ENCODE results near the gene NAA16. TPM values are rescaled to one million over a fixed set of nuclear protein-coding genes. Genes with fewer than 3 reads are reported as not detected.
A peak's percentile ranks its signal among the peaks of the same experiment; 100 is the strongest.

Gene NAA16
- total RNA-seq (2014; rRNA removed; shearing (Covaris generic); ENCODE audit: low replicate concordance), result 13.2 and 26.7 TPM in 2 replicates

DNA sequence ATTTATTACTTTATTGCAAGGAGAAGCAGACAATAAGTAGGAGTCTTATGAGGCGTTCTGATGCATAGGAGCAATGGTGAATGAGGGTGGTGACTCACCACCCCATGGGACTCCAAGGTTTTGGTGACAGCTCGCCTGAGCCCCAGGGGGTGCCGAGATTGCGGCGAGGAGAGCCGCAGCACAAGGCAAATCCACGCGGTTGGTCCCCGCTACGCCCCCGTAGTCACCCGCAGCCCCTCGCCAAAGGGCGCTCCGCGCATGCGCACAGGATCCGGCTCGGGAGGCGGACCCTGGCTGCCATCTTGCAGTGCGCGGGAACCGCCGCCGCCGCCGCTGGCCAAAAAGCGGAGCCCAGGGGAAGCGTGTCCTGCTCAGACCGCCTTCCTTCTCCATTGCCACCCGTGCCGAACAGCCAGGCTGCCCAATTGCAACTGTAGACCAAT lies at the start of gene NAA16:
Gene NAA16, plus strand, starts transcription at position 305 of the 443 bp plus-strand sequence. CDS start 262 bp downstream, outside the sequence.
- peak; percentile 97 for DNase-seq
- Histone ChIP-seq H4K20me1 (ENCODE audit: insufficient read depth, low read depth, low read length) (no peaks in the 10 kb centered on the region), H3K4me3 (ENCODE audit: low read length) (peak within 1 kb of the TSS; percentile 84), H3K9ac (ENCODE audit: low read length) (peak within 1 kb of the TSS; percentile 96), H3K4me2 (ENCODE audit: low read depth, low read length, poor library complexity, severe bottlenecking) (peak within 1 kb of the TSS; percentile 81), H3K36me3 (ENCODE audit: insufficient read depth, low read length) (0 out of 2 replicates have a peak, but pooled peaks cover 3% of the 10 kb centered on the region), H3K27ac (ENCODE audit: low read length) (peak within 1 kb of the TSS; percentile 79), H3K9me3 (ENCODE audit: low read length) (no peaks in the 10 kb centered on the region), H2AFZ (ENCODE audit: low read length) (peak within 1 kb of the TSS; percentile 62), H3K79me2 (ENCODE audit: low read length) (peaks cover 52% of the 10 kb centered on the region), H3K27me3 (ENCODE audit: low read length) (no peaks in the 10 kb centered on the region), H3K9me2 (replicated peaks; ENCODE audit: insufficient read depth, low read length) (no peaks in the 10 kb centered on the region), H3K4me1 (ENCODE audit: low read length) (peaks cover 42% of the 10 kb centered on the region)

- Histone ChIP-seq H3K9ac (ENCODE audit: low read length) (peak within 1 kb of the TSS; percentile 78), H4K20me1 (ENCODE audit: insufficient read depth, low read depth, low read length) (no peaks in the 10 kb centered on the region), H2AFZ (ENCODE audit: low read length) (peak within 1 kb of the TSS; percentile 89), H3K27ac (ENCODE audit: low read length) (peak within 1 kb of the TSS; percentile 54), H3K4me1 (ENCODE audit: low read length) (peaks cover 9% of the 10 kb centered on the region), H3K4me3 (ENCODE audit: low read length) (peak within 1 kb of the TSS; percentile 90), H3K27me3 (ENCODE audit: low read length) (no peaks in the 10 kb centered on the region), H3K9me3 (ENCODE audit: low read length) (peaks cover 12% of the 10 kb centered on the region), H3K4me2 (ENCODE audit: low read depth, low read length, poor library complexity, severe bottlenecking) (peak within 1 kb of the TSS; percentile 80), H3K79me2 (ENCODE audit: low read length) (peaks cover 29% of the 10 kb centered on the region), H3K36me3 (ENCODE audit: insufficient read depth, low read length) (peaks cover 26% of the 10 kb centered on the region), H3K9me2 (replicated peaks; ENCODE audit: insufficient read depth, low read length) (no peaks in the 10 kb centered on the region)
- DNase-seq, result peak; percentile 94
Measured at GRCh38 chr13:41263261-41263971, 47.7 kb upstream of the NAA16 start, which contains the start of gene MTRF1. Gene MTRF1 (minus strand): TSS chr13:41263576. CDS start chr13:41260907, 2,669 bp downstream.

GRCh38 chr13:41267106-41267505 lies 44.0 kb upstream of the NAA16 start:
- Histone ChIP-seq H3K4me3 (ENCODE audit: low read length) (no peak overlapping the region), H3K4me1 (ENCODE audit: low read length) (peaks cover 9% of the 10 kb centered on the region), H3K79me2 (ENCODE audit: low read length) (peaks cover 11% of the 10 kb centered on the region), H3K9me3 (ENCODE audit: low read length) (peaks cover 17% of the 10 kb centered on the region), H3K4me2 (ENCODE audit: low read depth, low read length, poor library complexity, severe bottlenecking) (no peak overlapping the region), H3K9ac (ENCODE audit: low read length) (no peak overlapping the region), H3K27me3 (ENCODE audit: low read length) (no peaks in the 10 kb centered on the region), H3K27ac (ENCODE audit: low read length) (no peak overlapping the region), H3K36me3 (ENCODE audit: insufficient read depth, low read length) (no peaks in the 10 kb centered on the region), H2AFZ (ENCODE audit: low read length) (no peak overlapping the region), H4K20me1 (ENCODE audit: insufficient read depth, low read depth, low read length) (no peaks in the 10 kb centered on the region), H3K9me2 (replicated peaks; ENCODE audit: insufficient read depth, low read length) (no peaks in the 10 kb centered on the region)
- no peak for DNase-seq

- H3K4me3 ChIP-seq (ENCODE audit: low read length), result no peak overlapping the region
- H3K9me2 ChIP-seq (replicated peaks; ENCODE audit: insufficient read depth, low read length), result no peaks in the 10 kb centered on the region
- no peaks in the 10 kb centered on the region for H3K36me3 ChIP-seq (ENCODE audit: insufficient read depth, low read length)
- no peaks in the 10 kb centered on the region for H3K27me3 ChIP-seq (ENCODE audit: low read length)
- peaks cover 17% of the 10 kb centered on the region for H3K9me3 ChIP-seq (ENCODE audit: low read length)
- no peak overlapping the region for H3K4me2 ChIP-seq (ENCODE audit: low read depth, low read length, poor library complexity, severe bottlenecking)
- peak; percentile 76 for DNase-seq
- no peak overlapping the region for H3K9ac ChIP-seq (ENCODE audit: low read length)
- no peak overlapping the region for H3K27ac ChIP-seq (ENCODE audit: low read length)
- H3K79me2 ChIP-seq (ENCODE audit: low read length), result no peaks in the 10 kb centered on the region
- no peaks in the 10 kb centered on the region for H4K20me1 ChIP-seq (ENCODE audit: insufficient read depth, low read depth, low read length)
- H2AFZ ChIP-seq (ENCODE audit: low read length), result no peak overlapping the region
- peaks cover 2% of the 10 kb centered on the region; the same call in 1 of the 2 replicates for H3K4me1 ChIP-seq (ENCODE audit: low read length)
Measured at GRCh38 chr13:41268764-41269163, 42.3 kb upstream of the NAA16 start.

DNA sequence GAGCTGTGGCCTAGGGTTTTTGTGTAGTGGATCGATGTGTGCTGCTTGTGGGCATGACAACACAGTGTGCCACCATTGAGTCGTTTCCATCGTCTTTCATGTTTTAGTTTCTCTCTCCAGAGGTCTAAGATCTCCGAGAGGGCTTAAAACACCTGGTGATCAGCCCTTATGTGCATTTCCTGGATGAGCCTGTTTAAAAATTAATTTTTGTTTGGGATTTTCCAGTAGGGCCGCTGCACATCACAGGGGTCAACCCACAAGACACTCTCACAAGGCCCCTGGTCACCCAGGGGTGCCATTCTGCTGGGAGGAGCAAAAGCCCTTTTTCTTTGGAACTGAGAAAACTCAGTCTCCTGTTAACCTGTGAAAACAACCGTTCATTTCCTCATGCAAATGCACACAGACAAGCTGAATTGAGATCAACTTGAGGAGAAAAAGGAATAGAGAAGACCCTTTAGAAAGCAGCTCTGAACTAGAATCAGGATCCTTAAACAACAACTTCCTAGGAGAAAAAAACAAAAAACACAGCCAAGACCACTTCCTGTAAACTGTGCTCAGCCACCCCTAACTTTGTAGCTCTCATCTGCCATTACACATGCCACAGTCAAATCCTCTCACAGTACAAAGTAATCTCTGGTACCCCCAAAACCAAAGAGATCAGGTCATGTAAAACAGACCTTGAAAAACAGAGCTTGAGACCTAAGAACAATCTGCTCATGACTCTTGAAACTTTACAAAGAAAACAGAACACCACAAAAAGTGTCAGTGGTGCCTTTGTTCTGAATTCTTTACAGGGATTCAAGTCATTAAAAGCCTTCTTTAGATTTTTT lies 39.4 kb upstream of the NAA16 start:
- Histone ChIP-seq H3K79me2 (ENCODE audit: low read length) (no peaks in the 10 kb centered on the region), H3K27ac (ENCODE audit: low read length) (no peak overlapping the region), H4K20me1 (ENCODE audit: insufficient read depth, low read depth, low read length) (no peaks in the 10 kb centered on the region), H3K9ac (ENCODE audit: low read length) (no peak overlapping the region), H3K4me2 (ENCODE audit: low read depth, low read length, poor library complexity, severe bottlenecking) (no peak overlapping the region), H3K4me3 (ENCODE audit: low read length) (no peak overlapping the region), H3K4me1 (ENCODE audit: low read length) (no peaks in the 10 kb centered on the region), H2AFZ (ENCODE audit: low read length) (no peak overlapping the region), H3K9me2 (replicated peaks; ENCODE audit: insufficient read depth, low read length) (no peaks in the 10 kb centered on the region), H3K9me3 (ENCODE audit: low read length) (peaks cover 17% of the 10 kb centered on the region), H3K36me3 (ENCODE audit: insufficient read depth, low read length) (no peaks in the 10 kb centered on the region), H3K27me3 (ENCODE audit: low read length) (no peaks in the 10 kb centered on the region)
- no peak for DNase-seq

DNA sequence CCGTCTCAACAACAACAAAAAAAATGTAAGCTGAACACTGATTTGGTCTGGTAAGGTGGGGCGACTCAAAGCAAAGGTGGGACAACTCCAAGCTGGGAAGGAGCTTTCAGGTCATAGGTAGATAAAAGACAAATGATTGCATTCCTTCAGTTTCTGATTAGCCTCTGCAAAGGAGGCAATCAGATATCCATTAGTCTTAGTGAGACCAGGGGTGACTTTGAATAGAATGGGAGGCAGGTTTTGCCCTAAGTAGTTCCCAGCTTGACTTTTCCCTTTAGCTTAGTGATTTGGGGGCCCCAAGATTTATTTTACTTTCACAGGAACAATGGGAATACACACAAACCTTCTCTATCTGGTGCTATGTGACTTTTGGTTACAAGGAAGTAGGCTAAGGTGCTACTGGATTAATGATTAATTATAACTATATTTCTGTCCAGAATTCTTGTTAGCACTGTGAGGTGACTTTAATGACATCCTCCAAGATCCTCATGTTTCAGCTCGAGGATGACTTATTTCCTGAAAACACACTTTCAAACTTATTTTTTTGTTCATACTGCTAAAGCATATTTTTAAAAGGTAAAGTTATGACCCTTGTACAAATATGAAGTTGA lies 37.1 kb upstream of the NAA16 start:
- Histone ChIP-seq H3K4me2 (ENCODE audit: low read depth, low read length, poor library complexity, severe bottlenecking) (no peak overlapping the region), H3K9me3 (ENCODE audit: low read length) (peaks cover 3% of the 10 kb centered on the region; the same call in 1 of the 2 replicates), H2AFZ (ENCODE audit: low read length) (no peak overlapping the region), H3K9ac (ENCODE audit: low read length) (no peak overlapping the region), H4K20me1 (ENCODE audit: insufficient read depth, low read depth, low read length) (no peaks in the 10 kb centered on the region), H3K4me1 (ENCODE audit: low read length) (no peaks in the 10 kb centered on the region), H3K36me3 (ENCODE audit: insufficient read depth, low read length) (no peaks in the 10 kb centered on the region), H3K79me2 (ENCODE audit: low read length) (no peaks in the 10 kb centered on the region), H3K4me3 (ENCODE audit: low read length) (no peak overlapping the region), H3K9me2 (replicated peaks; ENCODE audit: insufficient read depth, low read length) (no peaks in the 10 kb centered on the region), H3K27ac (ENCODE audit: low read length) (no peak overlapping the region), H3K27me3 (ENCODE audit: low read length) (no peaks in the 10 kb centered on the region)
- DNase-seq, result no peak

- peaks cover 1% of the 10 kb centered on the region; the same call in 1 of the 2 replicates for H3K9me3 ChIP-seq (ENCODE audit: low read length)
- no peak overlapping the region for H2AFZ ChIP-seq (ENCODE audit: low read length)
- H3K79me2 ChIP-seq (ENCODE audit: low read length), result no peaks in the 10 kb centered on the region
- H3K4me1 ChIP-seq (ENCODE audit: low read length), result no peaks in the 10 kb centered on the region
- no peaks in the 10 kb centered on the region for H4K20me1 ChIP-seq (ENCODE audit: insufficient read depth, low read depth, low read length)
- no peaks in the 10 kb centered on the region for H3K36me3 ChIP-seq (ENCODE audit: insufficient read depth, low read length)
- H3K9me2 ChIP-seq (replicated peaks; ENCODE audit: insufficient read depth, low read length), result no peaks in the 10 kb centered on the region
- H3K4me2 ChIP-seq (ENCODE audit: low read depth, low read length, poor library complexity, severe bottlenecking), result no peak overlapping the region
- no peaks in the 10 kb centered on the region for H3K27me3 ChIP-seq (ENCODE audit: low read length)
- no peak overlapping the region for H3K27ac ChIP-seq (ENCODE audit: low read length)
- no peak for DNase-seq
- no peak overlapping the region for H3K4me3 ChIP-seq (ENCODE audit: low read length)
- no peak overlapping the region for H3K9ac ChIP-seq (ENCODE audit: low read length)
Measured at GRCh38 chr13:41274881-41275280, 36.2 kb upstream of the NAA16 start.

DNA sequence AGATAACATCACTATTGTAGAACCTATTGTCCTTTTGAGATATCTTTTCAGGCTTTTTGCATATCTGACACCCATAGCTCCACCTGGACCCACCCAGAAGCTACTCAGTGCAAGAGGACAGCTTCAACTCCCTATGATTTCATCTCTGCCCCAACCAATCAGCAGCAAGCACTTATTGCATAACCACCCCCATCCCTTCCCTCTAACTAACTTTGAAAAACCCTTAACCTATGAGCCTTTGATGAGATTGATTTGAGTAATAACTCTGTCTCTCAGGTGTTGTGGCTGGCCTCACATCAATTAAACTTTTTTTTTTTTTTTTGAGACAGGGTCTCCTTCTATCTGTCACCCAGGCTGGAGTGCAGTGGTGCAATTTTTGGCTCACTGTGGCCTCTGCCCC lies 34.2 kb upstream of the NAA16 start:
- H3K9me2 ChIP-seq (replicated peaks; ENCODE audit: insufficient read depth, low read length), result no peaks in the 10 kb centered on the region
- no peak overlapping the region for H3K4me2 ChIP-seq (ENCODE audit: low read depth, low read length, poor library complexity, severe bottlenecking)
- H4K20me1 ChIP-seq (ENCODE audit: insufficient read depth, low read depth, low read length), result no peaks in the 10 kb centered on the region
- no peaks in the 10 kb centered on the region for H3K9me3 ChIP-seq (ENCODE audit: low read length)
- H3K27me3 ChIP-seq (ENCODE audit: low read length), result no peaks in the 10 kb centered on the region
- H3K79me2 ChIP-seq (ENCODE audit: low read length), result no peaks in the 10 kb centered on the region
- no peak overlapping the region for H3K4me3 ChIP-seq (ENCODE audit: low read length)
- H3K27ac ChIP-seq (ENCODE audit: low read length), result no peak overlapping the region
- no peak for DNase-seq
- H3K9ac ChIP-seq (ENCODE audit: low read length), result no peak overlapping the region
- no peaks in the 10 kb centered on the region for H3K4me1 ChIP-seq (ENCODE audit: low read length)
- H3K36me3 ChIP-seq (ENCODE audit: insufficient read depth, low read length), result no peaks in the 10 kb centered on the region
- no peak overlapping the region for H2AFZ ChIP-seq (ENCODE audit: low read length)
